Esophagus muscularis mucosa (tissue), 4 donors: Measurements from ENCODE around the gene SETDB2.

ENCODE experiments used
- EP300 ChIP-seq: sonication (generic); formaldehyde crosslinking; IDR thresholded peaks from one replicate; pipeline ENCODE4 v1.6.1; 2017; ENCODE audit warnings: antibody characterized with exemption
- POLR2A ChIP-seq: fragments of 450-650 bp; IDR thresholded peaks from one replicate; pipeline ENCODE4 v1.6.1; 2017; ENCODE audit warnings: antibody characterized with exemption, moderate library complexity, mild to moderate bottlenecking, low read depth
- POLR2AphosphoS5 ChIP-seq, 2 donors: sonication (generic); formaldehyde crosslinking; IDR thresholded peaks; one replicate each; pipeline ENCODE4 v1.6.1; 2017; ENCODE audit warnings: antibody characterized with exemption in 2 of 2
- TF ChIP-seq, protein P1 (sequence below), 3 experiments: fragments of 200-600 bp in 2 of 3; fragments of 450-650 bp in 1 of 3; sonication (generic) in 2 of 3; IDR thresholded peaks; one replicate each; pipeline ENCODE4 v1.5.1; 2017 to 2019; ENCODE audit warnings: antibody characterized with exemption in 3 of 3, mild to moderate bottlenecking in 2 of 3, moderate library complexity in 1 of 3

DNA sequence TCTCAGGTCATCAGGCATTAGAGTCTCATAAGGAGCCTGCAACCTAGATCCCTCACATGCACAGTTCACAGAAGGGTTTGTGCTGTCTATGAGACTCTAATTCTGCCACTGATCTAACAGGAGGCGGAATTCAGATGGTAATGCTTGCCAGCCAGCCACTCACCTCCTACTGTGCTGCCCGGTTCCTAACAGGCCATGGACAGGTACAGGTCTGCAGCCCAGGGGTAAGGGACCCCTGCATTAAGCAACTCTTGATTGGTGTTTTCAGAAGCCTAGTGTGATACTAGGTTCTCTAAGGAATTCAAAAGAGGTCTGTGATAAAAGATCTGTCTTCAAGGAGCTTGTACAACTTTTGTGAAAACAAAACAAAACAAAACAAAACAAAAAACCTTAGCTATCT lies 31.3 kb upstream of the SETDB2 start:
- TF ChIP-seq, protein P1, sequence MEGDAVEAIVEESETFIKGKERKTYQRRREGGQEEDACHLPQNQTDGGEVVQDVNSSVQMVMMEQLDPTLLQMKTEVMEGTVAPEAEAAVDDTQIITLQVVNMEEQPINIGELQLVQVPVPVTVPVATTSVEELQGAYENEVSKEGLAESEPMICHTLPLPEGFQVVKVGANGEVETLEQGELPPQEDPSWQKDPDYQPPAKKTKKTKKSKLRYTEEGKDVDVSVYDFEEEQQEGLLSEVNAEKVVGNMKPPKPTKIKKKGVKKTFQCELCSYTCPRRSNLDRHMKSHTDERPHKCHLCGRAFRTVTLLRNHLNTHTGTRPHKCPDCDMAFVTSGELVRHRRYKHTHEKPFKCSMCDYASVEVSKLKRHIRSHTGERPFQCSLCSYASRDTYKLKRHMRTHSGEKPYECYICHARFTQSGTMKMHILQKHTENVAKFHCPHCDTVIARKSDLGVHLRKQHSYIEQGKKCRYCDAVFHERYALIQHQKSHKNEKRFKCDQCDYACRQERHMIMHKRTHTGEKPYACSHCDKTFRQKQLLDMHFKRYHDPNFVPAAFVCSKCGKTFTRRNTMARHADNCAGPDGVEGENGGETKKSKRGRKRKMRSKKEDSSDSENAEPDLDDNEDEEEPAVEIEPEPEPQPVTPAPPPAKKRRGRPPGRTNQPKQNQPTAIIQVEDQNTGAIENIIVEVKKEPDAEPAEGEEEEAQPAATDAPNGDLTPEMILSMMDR (IDR thresholded peaks at IDR 0.05), result no peak
- no peak for TF ChIP-seq POLR2AphosphoS5 (IDR thresholded peaks at IDR 0.05)
- no peak for TF ChIP-seq EP300
- TF ChIP-seq POLR2A, result no peak
